Calu3 (cell line): Measurements from ENCODE around the gene GALNT14. TPM values are rescaled to one million over a fixed set of nuclear protein-coding genes. Genes with fewer than 3 reads are reported as not detected.

Source experiments
- BruUV-seq: library from RNA; stranded (reverse); fragments of 400-500 nt; replicated peaks from 2 replicates; lab custom pipeline; 2021; lab: Mats Ljungman, UMichigan
- CTCF ChIA-PET: fragments of 300-600 bp; sonication (Branson Sonifier 250); formaldehyde crosslinking; loops from one replicate; lab custom pipeline; 2022; ENCODE audit warnings: antibody characterized with exemption; lab: Charles Lee
- DNase-seq: peaks from one replicate; pipeline ENCODE4 v3.0.0; 2022
- H3K27ac Mint-ChIP-seq: one replicate; pipeline ENCODE4 v1.8.0; 2022; ENCODE audit warnings: mixed read lengths; ENCODE audit not compliant: unreplicated experiment
- H3K27me3 Mint-ChIP-seq: one replicate; pipeline ENCODE4 v1.8.0; 2022; ENCODE audit warnings: mixed read lengths; ENCODE audit not compliant: unreplicated experiment
- H3K36me3 Mint-ChIP-seq: one replicate; pipeline ENCODE4 v1.8.0; 2022; ENCODE audit warnings: mild to moderate bottlenecking, moderate library complexity, mixed read lengths; ENCODE audit not compliant: insufficient read depth, unreplicated experiment
- H3K4me1 Mint-ChIP-seq: one replicate; pipeline ENCODE4 v1.8.0; 2022; ENCODE audit warnings: mild to moderate bottlenecking, low read depth, mixed read lengths; ENCODE audit not compliant: unreplicated experiment
- H3K4me3 Mint-ChIP-seq: one replicate; pipeline ENCODE4 v1.8.0; 2022; ENCODE audit warnings: mild to moderate bottlenecking, low read depth, moderate library complexity, mixed read lengths; ENCODE audit not compliant: unreplicated experiment
- H3K9me3 Mint-ChIP-seq: one replicate; pipeline ENCODE4 v1.8.0; 2022; ENCODE audit warnings: low read depth, mixed read lengths; ENCODE audit not compliant: unreplicated experiment
- intact Hi-C: fragments of 100-400 bp; cut with micrococcal nuclease; formaldehyde crosslinking; loops from one replicate; pipeline ENCODE4 v1.10.0; 2022; ENCODE audit not compliant: unreplicated experiment
- total RNA-seq: library from RNA; stranded (reverse); gene quantifications from 2 replicates; pipeline ENCODE4 v1.2.3, GENCODE V29; 2022
- TF ChIP-seq, protein P1 (sequence below): fragments of 200-600 bp; IDR thresholded peaks from one replicate; pipeline ENCODE4 v1.8.0; 2022; ENCODE audit warnings: antibody characterized with exemption; ENCODE audit not compliant: unreplicated experiment

GALNT14 gene
- total RNA-seq, 1 experiment from 2014 or later = 61.9 TPM

DNA sequence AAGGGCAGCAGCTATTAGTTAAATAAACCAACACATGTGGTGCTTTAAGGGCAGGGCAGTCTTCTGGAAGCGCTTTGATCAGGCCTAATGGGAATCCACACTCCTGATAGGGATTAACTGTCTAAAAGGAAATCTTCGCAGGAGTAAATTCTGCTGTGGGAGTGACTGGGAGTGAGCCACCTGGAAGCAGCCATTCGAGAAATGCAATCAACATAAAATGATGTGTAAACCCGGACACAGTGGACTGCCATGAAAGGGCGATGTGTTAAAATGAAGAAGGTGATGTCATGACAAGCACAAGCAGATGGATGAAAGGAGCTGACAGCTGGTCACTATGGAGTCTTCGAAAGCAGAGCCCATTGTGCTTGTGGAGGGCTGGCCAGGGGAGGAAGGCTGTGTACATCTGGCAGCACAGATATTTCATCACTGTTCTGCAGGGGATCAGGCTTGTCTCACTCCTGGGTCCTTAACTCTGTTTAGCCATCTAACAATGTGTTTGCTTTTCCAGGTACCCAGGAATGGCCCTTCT lies 24.8 kb upstream of the GALNT14 start:
- intact Hi-C loops = no loop called here
- TF ChIP-seq, protein P1, sequence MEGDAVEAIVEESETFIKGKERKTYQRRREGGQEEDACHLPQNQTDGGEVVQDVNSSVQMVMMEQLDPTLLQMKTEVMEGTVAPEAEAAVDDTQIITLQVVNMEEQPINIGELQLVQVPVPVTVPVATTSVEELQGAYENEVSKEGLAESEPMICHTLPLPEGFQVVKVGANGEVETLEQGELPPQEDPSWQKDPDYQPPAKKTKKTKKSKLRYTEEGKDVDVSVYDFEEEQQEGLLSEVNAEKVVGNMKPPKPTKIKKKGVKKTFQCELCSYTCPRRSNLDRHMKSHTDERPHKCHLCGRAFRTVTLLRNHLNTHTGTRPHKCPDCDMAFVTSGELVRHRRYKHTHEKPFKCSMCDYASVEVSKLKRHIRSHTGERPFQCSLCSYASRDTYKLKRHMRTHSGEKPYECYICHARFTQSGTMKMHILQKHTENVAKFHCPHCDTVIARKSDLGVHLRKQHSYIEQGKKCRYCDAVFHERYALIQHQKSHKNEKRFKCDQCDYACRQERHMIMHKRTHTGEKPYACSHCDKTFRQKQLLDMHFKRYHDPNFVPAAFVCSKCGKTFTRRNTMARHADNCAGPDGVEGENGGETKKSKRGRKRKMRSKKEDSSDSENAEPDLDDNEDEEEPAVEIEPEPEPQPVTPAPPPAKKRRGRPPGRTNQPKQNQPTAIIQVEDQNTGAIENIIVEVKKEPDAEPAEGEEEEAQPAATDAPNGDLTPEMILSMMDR = no peak
- no peak for DNase-seq
- no TSS peak for BruUV-seq
- no peak overlapping the region for H3K27ac Mint-ChIP-seq
- CTCF ChIA-PET = no interaction called here
- no peaks in the 10 kb centered on the region for H3K9me3 Mint-ChIP-seq
- H3K27me3 Mint-ChIP-seq = peaks cover 24% of the 10 kb centered on the region
- H3K36me3 Mint-ChIP-seq = no peaks in the 10 kb centered on the region
- no peaks in the 10 kb centered on the region for H3K4me1 Mint-ChIP-seq
- H3K4me3 Mint-ChIP-seq = no peak overlapping the region

DNA sequence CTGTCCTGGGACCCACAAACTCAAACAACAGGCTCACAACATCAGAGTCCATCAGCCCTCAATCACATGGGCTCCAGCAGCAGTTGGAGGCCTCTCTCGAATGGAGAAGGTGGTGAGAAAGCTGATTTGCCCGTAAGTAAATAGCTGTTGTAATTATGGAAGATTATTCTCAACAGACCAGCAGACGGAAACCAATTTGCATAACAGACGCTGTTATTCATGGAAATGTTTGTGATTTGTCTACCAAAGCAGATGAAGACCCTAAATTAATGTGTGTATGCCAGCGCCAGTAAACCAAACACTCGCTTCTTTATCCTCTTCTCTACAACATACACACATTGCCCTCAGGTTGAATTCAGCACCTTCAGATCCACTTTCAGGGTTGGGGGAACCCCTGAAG lies 23.4 kb upstream of the GALNT14 start:
- H3K27ac Mint-ChIP-seq = no peak overlapping the region
- H3K36me3 Mint-ChIP-seq = no peaks in the 10 kb centered on the region
- no TSS peak for BruUV-seq
- peaks cover 24% of the 10 kb centered on the region for H3K27me3 Mint-ChIP-seq
- CTCF ChIA-PET = interaction anchor here (0.5 kb wide), 1 partner anchor 50 kb away, joined by 6 read pairs; no protein-coding TSS in a partner anchor
- no peaks in the 10 kb centered on the region for H3K9me3 Mint-ChIP-seq
- TF ChIP-seq, protein P1 = no peak
- no peak for DNase-seq
- H3K4me1 Mint-ChIP-seq = no peaks in the 10 kb centered on the region
- intact Hi-C loops = no loop called here
- H3K4me3 Mint-ChIP-seq = no peak overlapping the region

DNA sequence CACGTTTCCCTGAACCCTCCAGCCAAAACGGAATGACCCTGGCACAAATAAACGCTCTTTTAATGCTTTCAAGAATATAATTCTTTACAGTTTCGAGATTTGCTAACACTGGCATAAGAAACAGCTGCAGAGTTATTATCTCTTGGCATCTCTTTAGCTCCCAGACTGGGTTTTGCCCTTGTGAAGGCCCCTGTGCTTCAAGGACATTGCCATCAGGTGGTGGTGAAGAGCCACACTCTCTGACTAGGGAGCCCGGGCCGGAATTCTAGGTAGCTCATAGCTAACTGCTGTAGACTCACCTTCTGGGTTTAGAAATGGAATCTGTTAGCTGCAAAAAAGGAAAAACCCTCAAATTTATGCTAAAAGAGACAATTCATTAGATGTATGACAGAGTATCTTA lies 13.3 kb upstream of the GALNT14 start:
- Mint-ChIP-seq H3K27ac (no peak overlapping the region), H3K27me3 (peaks cover 86% of the 10 kb centered on the region), H3K4me1 (no peaks in the 10 kb centered on the region), H3K9me3 (no peaks in the 10 kb centered on the region), H3K4me3 (no peak overlapping the region), H3K36me3 (no peaks in the 10 kb centered on the region)
- CTCF ChIA-PET = interaction anchor here (0.7 to 1.8 kb wide), 5 partner anchors 13 to 762 kb away, joined by 3 to 10 read pairs (median 4); partner anchors contain the start of gene GALNT14
- TF ChIP-seq, protein P1 = no peak
- no peak for DNase-seq
- intact Hi-C loops = no loop called here
- no TSS peak for BruUV-seq

DNA sequence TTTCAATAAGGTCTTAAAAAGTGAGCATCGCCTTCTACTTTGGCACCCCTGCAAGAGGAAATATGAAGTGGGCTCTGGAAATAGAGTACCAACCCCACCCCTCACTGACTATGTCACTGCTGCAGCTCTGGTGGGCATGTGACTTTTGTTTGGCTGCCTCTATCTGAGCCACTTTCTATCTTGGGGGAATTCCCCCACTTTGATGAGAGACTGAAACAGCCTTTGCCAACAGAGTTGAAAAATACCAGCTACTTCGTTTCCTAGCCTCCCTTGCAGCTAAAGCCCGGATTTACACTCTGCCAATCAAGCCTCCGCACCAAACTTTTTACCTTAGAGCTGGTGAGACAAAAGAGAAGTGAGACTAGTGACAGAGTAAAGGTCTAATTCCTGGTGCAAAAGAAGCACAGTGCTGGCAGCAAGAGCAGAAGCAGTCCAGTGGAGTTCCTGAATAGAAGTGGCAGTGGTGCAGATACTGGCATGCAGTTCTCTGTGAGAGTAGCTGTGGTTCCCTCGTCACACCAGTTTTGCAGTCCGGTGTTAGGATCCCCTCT lies 12.0 kb upstream of the GALNT14 start:
- intact Hi-C loops = no loop called here
- Mint-ChIP-seq H3K27ac (no peak overlapping the region), H3K27me3 (peaks cover 86% of the 10 kb centered on the region), H3K9me3 (no peaks in the 10 kb centered on the region), H3K36me3 (no peaks in the 10 kb centered on the region), H3K4me1 (no peaks in the 10 kb centered on the region), H3K4me3 (no peak overlapping the region)
- no TSS peak for BruUV-seq
- CTCF ChIA-PET = interaction anchor here (1.3 kb wide), 1 partner anchor 12 kb away, joined by 4 read pairs; the partner anchor contains the start of gene GALNT14
- no peak for DNase-seq
- TF ChIP-seq, protein P1 = no peak
